ENCODE data around the gene CDKN1B.

The CDKN1B gene

GRCh38 chr12:12716793-12717585 lies at the start of gene CDKN1B (continued):
- TF ChIP-seq TSHZ1 (tag by site-specific recombination; IDR thresholded peaks at IDR 0.05; ENCODE audit: borderline replicate concordance) (no peak), ZNF362 (tag by site-specific recombination; IDR thresholded peaks at IDR 0.05) (0 out of 2 replicates have a peak, but pooled peaks have one; percentile 60), ZNF157 (tag by site-specific recombination; IDR thresholded peaks at IDR 0.05) (no peak), SCRT2 (tag by site-specific recombination; IDR thresholded peaks at IDR 0.05) (no peak), ZNF146 (tag by site-specific recombination; IDR thresholded peaks at IDR 0.05) (no peak), ZNF548 (tag by site-specific recombination; IDR thresholded peaks at IDR 0.05) (no peak), GLI4 (tag by site-specific recombination; IDR thresholded peaks at IDR 0.05) (no peak), BCL11B (tag by site-specific recombination; IDR thresholded peaks at IDR 0.05; ENCODE audit: low read depth) (peak; percentile 60; the same call in 1 of the 2 replicates), ZNF645 (tag by site-specific recombination; IDR thresholded peaks at IDR 0.05) (no peak), MYNN (tag by site-specific recombination; IDR thresholded peaks at IDR 0.05; ENCODE audit: borderline replicate concordance) (no peak), ZNF529 (tag by site-specific recombination; IDR thresholded peaks at IDR 0.05; ENCODE audit: insufficient replicate concordance) (no peak), ZNF416 (tag by site-specific recombination; IDR thresholded peaks at IDR 0.05) (no peak), ZNF398 (tag by site-specific recombination; IDR thresholded peaks at IDR 0.05) (peak; percentile 98), IKZF3 (tag by site-specific recombination; IDR thresholded peaks at IDR 0.05) (peak; percentile 98), ZNF292 (tag by site-specific recombination; IDR thresholded peaks at IDR 0.05; ENCODE audit: borderline replicate concordance, low read depth) (no peak), ZNF704 (tag by site-specific recombination; IDR thresholded peaks at IDR 0.05) (no peak), ZNF175 (tag by site-specific recombination; IDR thresholded peaks at IDR 0.05) (no peak), ZNF223 (tag by site-specific recombination; IDR thresholded peaks at IDR 0.05) (peak; percentile 87), ZNF48 (tag by site-specific recombination; IDR thresholded peaks at IDR 0.05) (no peak), ZNF513 (tag by site-specific recombination; IDR thresholded peaks at IDR 0.05) (0 out of 2 replicates have a peak, but pooled peaks have one; percentile 9), ZNF837 (tag by site-specific recombination; IDR thresholded peaks at IDR 0.05) (no peak), GFI1B (tag by site-specific recombination; IDR thresholded peaks at IDR 0.05) (no peak), ZNF280C (tag by site-specific recombination; IDR thresholded peaks at IDR 0.05) (no peak), ZNF580 (tag by site-specific recombination; IDR thresholded peaks at IDR 0.05) (no peak), ZXDB (tag by site-specific recombination; IDR thresholded peaks at IDR 0.05) (peak; percentile 68), ZBTB1 (tag by site-specific recombination; IDR thresholded peaks at IDR 0.05) (no peak; the same call in 1 of the 2 replicates)

Measured in HEK293 (cell line).